ENCODE results near the gene PIK3R1. TPM values are rescaled to one million over a fixed set of nuclear protein-coding genes. Genes with fewer than 3 reads are reported as not detected.

The PIK3R1 gene
- polyA plus RNA-seq, 3 donors: 77.7 to 90.2 (median 85.2) TPM

DNA sequence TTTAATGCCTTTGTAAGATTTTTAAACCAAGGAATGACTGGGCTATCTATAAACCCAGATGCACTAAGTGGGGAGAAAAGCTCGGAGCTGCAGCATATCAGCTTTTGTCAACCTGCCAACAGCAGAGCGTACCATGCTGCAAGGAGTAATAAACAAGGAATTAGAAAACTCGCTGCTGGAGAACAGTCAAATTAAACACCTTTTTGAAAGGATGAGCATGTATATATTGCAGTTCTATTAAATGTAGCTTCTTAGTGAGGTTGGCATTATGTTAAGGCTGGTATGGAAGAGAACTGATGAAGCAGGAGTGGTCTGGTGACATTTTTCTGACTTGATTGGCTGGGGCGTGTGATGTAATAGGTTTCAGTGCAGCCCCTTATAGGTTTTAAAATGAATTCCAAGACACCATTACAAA, 74.7 kb downstream of the PIK3R1 start:
- DNase-seq (ENCODE audit: low read depth in 3 of 3, low spot score in 2 of 3): no peak

DNA sequence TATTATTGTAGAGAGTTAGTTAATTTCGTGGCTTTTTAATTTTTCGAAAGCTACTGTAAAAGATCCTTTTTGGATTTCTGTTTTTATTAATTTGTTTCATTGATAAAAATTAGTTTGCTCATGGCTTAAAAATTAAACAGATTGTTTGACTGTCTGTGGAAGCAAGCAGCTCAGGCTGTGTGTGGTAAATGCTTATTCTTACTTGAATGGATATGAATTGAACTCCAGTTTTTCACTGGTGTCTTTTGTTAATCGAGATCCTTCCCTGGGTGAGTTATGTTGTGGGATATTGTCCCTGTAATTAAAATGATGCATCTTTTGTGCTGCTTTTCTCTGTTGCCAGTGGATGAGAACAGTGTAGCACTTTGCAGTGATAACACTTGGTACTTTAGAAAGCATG, 75.3 kb downstream of the PIK3R1 start:
- no peak for DNase-seq (ENCODE audit: low read depth in 3 of 3, low spot score in 2 of 3)

DNA sequence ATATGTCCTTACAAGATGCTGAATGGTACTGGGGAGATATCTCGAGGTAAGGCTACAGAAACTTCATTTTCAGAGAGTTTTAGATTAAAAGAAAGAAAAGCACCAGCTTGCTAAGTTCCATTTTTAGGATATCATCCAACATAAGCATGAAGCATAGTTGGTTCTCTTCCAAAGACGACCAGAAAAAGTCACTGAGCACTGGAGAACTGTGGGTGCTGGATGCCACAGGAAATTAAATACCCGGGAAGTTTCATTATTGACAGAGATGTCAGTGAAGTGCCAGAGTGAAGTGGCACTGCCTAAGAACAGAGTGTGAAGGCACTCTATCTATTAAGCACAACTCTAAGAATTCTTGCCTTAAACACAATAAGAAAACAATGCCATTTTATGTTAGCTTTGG, 76.8 kb downstream of the PIK3R1 start:
- DNase-seq (ENCODE audit: low read depth in 3 of 3, low spot score in 2 of 3): no peak

DNA sequence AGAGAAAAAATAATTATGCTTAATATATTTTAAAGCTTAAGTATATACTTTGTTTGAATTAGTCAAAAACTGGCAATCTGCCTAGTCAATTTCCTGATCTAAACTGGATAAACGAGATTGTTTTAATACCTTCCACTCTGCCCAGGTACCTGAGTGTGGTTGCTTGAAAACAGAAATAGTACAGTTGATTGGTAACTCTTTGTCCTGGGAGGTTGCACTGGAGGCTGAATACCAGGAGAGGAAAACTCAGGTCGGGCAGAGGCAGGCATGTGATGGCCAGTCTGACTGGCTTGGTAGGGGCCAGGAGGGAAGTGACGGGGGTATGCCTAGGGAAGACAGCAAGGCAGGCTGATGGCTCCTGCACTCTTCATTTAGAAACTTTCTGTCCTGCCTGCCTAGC, 80.2 kb downstream of the PIK3R1 start:
- no peak for DNase-seq (ENCODE audit: low read depth in 3 of 3, low spot score in 2 of 3)

DNA sequence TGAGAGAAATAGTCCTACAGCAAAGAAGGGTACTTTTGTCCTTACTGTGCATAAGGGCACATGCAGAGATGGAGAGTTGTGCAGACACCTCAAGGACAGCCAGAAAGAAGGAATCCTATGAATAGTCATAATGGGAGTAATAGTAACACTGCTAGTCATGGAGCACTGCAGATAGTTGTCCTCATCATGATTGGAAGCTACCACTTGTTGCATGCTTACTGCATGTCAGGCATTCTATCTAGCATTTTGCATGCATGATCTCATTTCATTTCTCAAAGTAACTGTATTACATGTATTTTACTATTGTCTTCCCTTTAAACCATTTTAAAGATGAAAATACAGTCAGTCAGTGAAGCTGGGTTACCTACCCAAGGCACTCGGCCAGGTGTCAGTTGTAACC, 81.3 kb downstream of the PIK3R1 start:
- DNase-seq (ENCODE audit: low read depth in 3 of 3, low spot score in 2 of 3): no peak

DNA sequence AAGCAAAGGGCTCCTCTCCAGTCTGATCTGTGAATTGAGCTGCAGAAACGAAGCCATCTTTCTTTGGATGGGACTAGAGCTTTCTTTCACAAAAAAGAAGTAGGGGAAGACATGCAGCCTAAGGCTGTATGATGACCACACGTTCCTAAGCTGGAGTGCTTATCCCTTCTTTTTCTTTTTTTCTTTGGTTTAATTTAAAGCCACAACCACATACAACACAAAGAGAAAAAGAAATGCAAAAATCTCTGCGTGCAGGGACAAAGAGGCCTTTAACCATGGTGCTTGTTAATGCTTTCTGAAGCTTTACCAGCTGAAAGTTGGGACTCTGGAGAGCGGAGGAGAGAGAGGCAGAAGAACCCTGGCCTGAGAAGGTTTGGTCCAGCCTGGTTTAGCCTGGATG, 82.1 kb downstream of the PIK3R1 start:
- no peak for DNase-seq (ENCODE audit: low read depth in 3 of 3, low spot score in 2 of 3)

DNA sequence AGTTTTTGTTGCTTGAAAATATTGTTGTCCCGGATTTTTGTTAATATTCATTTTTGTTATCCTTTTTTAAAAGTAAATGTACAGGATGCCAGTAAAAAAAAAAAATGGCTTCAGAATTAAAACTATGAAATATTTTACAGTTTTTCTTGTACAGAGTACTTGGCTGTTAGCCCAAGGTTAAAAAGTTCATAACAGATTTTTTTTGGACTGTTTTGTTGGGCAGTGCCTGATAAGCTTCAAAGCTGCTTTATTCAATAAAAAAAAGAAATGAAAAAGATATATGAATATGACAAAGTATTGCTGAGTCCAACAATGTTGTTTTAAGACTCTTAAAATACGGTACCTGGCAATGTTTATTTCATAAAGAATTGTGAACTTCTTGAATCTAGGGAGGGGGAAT, 82.9 kb downstream of the PIK3R1 start:
- DNase-seq (ENCODE audit: low read depth in 3 of 3, low spot score in 2 of 3): no peak

DNA sequence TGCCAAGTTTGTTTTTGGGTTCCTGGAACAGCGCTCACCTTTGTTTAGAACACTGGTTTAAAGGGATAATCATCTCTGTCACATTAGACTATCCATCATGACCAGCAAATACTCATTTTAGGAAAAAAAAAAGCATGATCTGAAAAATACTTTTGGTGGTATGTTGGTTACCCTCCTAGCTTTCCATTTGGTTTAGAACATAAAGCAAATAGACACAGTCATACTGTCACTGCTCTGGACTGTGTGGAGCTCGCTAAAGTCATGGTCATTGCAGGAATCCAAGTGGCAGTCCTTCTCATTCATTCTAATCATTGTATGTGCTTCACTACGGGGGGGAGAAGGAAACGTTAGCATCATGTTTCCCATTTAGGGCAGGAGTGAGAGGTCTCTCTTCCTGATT, 83.5 kb downstream of the PIK3R1 start:
- no peak for DNase-seq (ENCODE audit: low read depth in 3 of 3, low spot score in 2 of 3)

DNA sequence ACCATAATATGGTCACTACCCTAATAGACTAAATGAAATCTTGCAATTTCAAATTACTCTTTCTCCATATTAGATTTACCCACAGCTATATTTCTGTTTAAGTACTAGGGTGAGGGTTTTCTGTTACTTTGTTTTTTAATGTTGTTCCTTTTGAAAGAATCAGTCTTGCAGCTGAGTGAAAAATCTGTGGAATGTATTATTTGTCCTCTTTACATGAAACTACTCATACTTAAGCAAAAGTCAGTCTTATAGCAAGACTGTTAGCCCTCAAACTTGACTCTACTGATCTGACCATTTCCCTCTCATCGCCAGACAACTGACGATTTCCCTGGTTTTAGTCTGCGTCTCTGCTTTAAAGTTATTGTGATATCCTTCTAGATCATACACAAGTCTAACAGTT, 84.0 kb downstream of the PIK3R1 start:
- DNase-seq (ENCODE audit: low read depth in 3 of 3, low spot score in 2 of 3): no peak

DNA sequence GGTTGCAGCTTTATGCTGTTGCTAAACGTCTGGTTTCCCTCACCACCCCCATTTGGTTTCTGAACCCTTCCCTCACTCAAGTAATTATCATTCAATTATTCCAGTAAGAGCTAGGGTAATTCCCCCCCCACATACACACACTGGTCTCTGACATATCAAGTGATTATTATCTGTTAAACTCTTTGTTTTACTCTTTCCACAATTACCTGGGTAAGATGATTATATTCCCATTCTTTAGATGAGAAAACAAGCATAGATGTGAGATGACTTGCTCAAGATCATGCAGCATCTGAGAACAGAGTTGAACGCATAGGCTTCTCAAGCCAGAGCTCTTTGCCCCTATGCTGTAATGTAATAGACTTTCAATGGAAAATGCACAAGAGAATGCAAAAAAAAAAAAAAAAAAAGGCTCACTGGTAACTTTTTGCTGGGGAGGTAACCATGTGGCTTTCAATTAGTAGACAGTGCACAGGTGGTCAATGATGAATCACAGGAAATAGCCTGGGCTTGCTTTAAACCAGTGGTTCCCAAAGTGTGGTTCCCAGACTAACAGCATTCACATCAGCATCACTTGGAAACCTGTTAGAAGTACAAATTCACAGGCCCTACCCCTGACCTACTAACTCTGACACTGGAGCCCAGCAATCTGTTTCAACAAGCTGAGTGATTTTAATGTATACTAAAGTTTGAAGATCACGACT, 87.6 kb downstream of the PIK3R1 start:
- no peak for DNase-seq (ENCODE audit: low read depth in 3 of 3, low spot score in 2 of 3)

DNA sequence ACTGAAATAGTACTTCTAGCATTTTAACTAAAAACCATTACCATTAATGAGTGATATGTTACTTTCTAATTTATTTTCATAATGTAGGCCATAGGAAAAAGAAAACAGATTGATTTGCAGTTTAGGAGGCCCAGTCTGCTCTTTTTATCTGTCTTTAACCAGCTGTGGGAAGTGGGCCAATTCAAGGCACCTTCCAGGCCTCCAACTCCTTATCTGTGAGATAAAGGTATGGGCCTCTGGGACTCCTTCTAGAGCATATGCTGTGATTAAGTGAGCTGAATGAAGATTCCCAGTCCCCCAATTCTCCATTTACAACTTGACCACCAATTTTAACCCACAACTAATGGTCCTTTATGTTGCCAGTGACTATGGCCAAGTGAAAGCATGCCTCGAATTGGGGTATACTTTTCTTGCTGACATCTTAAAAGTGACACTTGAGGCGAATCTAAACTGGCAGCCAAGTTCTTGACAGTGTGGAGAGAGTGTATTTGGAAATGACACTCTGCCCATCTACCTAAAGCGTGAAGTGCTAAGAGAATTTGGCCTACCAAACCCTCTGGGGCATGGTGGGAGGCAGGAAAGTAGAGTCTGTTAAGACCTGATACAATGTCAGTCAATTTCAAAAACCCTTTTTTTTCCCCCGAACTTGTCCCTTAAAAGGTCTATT, 88.3 kb downstream of the PIK3R1 start:
- no peak for DNase-seq (ENCODE audit: low read depth in 3 of 3, low spot score in 2 of 3)

DNA sequence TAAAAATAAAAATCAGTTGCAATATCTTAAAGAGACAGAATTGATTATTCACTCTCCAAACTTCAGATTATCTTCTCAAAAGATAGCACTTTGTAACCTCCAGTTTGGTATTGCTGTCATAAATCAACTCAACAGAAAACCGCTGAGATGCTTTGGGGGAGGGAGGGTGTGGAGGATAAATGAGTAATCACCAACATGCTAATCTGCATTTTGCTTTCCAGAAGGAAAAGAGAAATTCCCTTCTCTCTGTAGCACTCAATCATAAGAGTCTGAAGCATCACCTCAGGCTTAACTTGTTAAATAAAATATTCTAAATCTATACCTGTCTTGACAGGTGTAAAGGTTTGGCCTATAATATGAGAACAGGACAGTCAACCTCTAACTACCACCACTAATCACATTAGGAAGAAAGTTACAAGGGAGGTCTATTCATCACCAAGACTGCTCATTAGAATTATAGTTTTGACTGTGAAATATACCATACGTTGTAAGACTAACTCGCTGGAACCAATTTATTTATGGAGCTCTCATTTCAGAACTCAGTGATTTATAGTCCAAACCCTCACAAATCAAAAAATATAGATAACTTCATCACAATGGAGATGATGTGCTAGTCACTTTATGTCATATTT, 89.0 kb downstream of the PIK3R1 start:
- no peak for DNase-seq (ENCODE audit: low read depth in 3 of 3, low spot score in 2 of 3)

DNA sequence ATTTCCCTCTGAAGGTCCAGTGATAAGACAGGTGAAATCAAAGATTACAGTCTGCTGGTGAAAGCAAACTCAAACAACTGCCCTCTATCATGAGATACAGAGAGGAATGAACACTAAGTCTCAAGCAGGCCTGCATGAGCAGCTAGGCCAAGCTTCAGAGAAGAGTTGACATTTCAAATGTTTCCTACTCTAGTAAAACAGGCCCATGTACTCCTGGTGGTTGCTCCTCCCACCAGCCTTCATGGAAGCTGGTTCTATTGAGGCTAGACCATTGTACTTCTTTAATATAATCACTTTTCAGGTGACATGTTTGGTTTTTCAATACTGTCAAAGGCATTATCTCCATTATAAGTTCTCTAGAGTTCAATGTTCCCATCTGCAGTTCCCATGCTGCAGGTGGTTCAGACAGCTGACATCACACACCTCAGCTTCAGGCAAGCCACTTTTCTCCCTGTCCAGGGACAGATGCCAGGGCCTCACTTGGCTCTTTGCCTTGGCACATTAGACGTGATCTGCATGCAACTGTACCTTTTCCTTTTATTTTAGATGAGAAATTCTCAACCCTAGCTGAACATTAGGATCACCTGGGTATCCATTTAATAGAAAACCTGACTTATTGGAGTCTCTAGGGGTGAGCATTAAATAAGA, 89.8 kb downstream of the PIK3R1 start:
- no peak for DNase-seq (ENCODE audit: low read depth in 3 of 3, low spot score in 2 of 3)

DNA sequence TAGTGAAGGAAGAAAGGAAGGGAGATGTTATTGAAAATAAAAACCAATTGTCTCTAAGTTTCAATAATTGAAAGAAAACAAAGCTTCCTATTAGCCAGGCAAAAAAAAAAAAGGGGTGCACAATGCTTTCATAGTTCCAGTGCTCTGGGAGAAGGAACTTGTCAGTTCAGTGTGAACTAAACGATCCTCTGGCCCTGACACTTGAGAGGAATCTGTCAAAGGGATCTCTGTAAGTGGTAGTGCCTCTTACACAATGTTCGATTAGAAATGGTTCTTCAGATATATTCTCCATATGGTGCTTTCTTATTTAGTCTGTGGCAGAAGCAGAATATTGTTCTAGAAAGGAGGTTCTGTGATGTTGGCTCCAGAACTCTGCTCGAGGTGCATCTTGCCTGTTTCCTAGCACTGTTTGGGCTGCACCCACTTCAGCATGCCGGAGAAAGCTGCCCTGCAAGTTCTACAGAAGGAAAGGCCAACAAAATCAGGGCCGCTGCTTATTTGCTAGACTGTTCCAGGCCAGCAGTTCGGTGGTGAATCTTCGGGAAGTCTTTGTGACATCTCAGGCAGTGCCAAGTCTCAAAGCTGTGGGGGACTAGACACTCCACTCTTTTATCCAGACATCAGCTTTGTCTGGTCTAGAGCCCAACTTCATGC, 90.9 kb downstream of the PIK3R1 start:
- no peak for DNase-seq (ENCODE audit: low read depth in 3 of 3, low spot score in 2 of 3)

DNA sequence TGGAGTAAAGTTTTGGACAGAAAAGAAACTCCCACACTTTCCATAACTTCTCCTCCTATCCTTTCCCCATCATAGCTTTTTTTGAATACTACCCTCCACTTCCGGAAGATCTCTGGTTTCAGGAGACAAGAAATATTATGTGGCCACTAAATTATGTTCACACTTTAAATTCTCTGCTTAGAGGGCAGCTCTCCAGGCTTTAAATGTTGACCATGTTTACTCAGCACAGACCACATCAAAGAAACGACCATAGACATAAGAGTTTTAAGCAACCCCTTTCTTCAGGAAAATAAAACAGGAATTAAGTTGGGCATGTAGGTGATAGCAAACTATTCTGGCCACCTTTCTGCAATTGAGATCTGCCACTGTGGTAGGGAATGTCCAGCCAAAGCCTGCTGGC, 97.8 kb downstream of the PIK3R1 start:
- no peak for DNase-seq (ENCODE audit: low read depth in 3 of 3, low spot score in 2 of 3)

DNA sequence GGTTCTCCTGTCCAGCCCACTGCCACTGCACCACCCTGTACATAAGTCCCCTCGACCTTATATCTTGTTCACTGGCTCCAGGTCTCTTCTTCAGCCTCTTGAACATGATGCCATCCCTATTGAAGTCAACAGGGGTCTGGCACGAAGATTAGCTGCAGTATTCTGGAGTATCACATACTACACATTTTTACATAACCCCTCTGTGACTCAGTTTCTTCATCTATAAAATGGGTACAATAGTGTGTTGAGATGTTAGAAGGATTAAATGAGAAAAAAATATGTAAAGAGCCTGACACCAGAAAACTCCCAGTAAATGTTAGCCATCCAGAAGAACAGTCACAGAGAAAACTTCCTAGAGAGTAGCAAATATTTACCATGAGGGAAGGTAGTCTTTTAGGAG, 98.9 kb downstream of the PIK3R1 start:
- DNase-seq (ENCODE audit: low read depth in 3 of 3, low spot score in 2 of 3): no peak

DNA sequence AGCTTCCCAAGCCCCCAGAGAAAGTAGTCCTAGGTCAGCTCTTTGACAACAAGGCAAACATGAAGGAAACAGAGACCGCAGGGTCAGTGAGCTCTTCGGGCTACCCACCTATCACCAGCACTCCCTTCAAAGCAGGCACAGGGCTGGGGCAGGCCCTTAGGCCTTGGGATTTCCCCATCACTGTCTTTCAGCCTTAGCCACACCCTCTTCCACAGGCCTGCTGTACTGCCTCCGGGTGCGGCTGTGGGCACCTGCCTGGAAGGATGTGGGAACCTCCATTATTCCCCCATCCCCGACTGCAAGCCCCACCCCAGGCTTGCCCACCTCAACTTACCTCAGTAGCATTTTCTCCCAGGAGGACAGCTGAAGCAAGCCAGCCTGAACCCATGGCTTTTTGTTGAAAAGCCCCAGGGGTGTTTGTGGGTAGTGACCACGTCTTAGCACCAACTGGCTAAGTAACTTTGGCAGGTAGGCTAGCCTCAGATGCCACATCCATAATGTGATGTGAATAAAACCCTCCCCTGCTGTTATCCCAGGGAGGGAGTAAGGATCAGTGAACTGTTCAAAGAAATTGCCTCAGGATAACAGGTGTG, 100.2 kb downstream of the PIK3R1 start:
- no peak for DNase-seq (ENCODE audit: low read depth in 3 of 3, low spot score in 2 of 3)

DNA sequence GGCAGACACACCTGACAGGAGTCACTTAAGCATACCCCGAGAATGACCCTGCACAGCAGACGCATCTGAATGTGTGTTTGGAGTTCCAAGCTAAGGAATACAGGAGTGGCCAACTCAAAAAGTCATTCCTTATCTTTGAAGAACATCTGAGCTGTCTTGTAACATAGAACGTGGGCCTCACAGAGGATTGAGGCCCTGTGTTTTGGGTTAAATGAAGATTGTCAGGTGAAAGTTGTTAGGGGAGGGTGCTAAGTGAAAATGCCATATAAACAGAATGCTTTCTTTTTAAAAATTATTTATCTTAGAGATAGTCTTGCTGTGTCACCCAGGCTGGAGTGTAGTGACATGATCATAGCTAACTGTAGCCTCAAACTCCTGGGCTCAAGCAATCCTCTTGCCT, 100.9 kb downstream of the PIK3R1 start:
- DNase-seq (ENCODE audit: low read depth in 3 of 3, low spot score in 2 of 3): no peak

DNA sequence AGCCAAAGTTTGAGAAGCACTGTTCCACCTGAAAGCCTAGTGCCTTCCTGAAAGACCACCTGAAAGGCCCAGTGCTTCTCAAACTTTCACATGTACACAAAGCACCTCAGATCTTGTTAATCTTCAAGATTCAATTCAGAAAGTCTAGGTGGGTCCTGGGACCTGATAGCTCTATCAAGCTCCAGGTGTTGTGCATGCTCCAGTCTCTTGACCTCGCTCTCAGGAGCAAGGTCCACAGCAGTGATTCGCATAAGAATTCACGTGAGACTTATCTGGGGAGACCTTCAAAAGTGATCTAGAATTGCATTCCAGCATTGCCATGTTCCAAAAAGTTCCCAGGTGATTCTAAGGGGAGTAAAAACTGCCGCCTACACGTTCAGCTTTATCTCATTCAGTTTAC, 102.1 kb downstream of the PIK3R1 start:
- no peak for DNase-seq (ENCODE audit: low read depth in 3 of 3, low spot score in 2 of 3)

DNA sequence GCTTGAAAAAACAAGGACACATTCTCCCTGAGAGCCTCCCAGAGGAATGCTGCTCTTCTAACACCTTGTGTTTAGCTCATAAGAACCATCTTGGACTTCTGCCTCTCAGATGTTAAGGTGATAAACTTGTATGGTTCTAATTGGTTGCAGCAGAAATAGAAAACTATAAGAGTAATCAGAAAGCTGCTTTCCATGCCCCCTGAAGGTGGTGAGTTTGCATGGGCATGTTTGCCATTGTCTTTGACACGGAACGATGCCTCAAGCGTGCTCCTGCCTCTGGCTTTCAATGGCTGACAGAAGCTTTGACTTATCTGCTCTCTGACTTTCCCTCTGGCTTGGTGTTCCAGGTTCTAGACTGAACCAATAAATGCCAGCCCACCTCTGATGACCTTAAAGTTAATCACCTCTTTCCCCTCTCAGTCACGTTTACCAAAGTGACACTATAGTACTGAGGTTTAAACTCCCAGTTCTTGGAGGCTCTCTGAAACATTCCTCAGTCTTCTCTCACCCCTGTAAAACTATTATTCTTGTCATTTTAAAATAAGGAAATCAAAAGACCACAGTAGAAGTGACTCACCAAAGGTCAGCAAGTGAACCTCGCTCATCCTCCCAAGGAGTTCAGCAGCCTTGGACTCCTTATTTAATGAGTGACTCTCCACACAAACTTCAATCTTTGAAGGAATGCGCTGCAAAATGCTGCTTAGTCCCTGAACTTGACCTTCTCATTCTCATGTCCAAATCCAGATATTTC, 103.6 kb downstream of the PIK3R1 start:
- no peak for DNase-seq (ENCODE audit: low read depth in 3 of 3, low spot score in 2 of 3)
